Measurements from ENCODE around the gene ZFHX3. TPM values are rescaled to one million over a fixed set of nuclear protein-coding genes. Genes with fewer than 3 reads are reported as not detected.

ZFHX3 gene
- polyA plus RNA-seq, 1 experiment = 2.2 TPM

- Histone ChIP-seq H3K4me3 (ENCODE audit: low read depth, low read length) (no peak overlapping the region), H3K36me3 (ENCODE audit: control insufficient read depth, insufficient read depth, low read length) (no peaks in the 10 kb centered on the region), H3K27me3 (ENCODE audit: control insufficient read depth, insufficient read depth, low read length) (no peaks in the 10 kb centered on the region)
- CTCF ChIA-PET = no interaction called here
- no peak for TF ChIP-seq CTCF (IDR thresholded peaks at IDR 0.05; ENCODE audit: insufficient read depth, low read depth, low read length)
- no peak for DNase-seq (ENCODE audit: low read depth)
- POLR2A ChIA-PET = no interaction called here
Measured at GRCh38 chr16:73066927-73067670, 19.2 kb upstream of the ZFHX3 start.

GRCh38 chr16:73066331-73066926, 18.5 kb upstream of the ZFHX3 start:
- TF ChIP-seq CTCF (IDR thresholded peaks at IDR 0.05; ENCODE audit: insufficient read depth, low read depth, low read length) = no peak
- ChIA-PET POLR2A (no interaction called here), CTCF (no interaction called here)
- Histone ChIP-seq H3K27me3 (ENCODE audit: control insufficient read depth, insufficient read depth, low read length) (no peaks in the 10 kb centered on the region), H3K4me3 (ENCODE audit: low read depth, low read length) (no peak overlapping the region), H3K36me3 (ENCODE audit: control insufficient read depth, insufficient read depth, low read length) (no peaks in the 10 kb centered on the region)
- DNase-seq (ENCODE audit: low read depth) = no peak

- no peak for DNase-seq (ENCODE audit: low read depth)
- ChIA-PET POLR2A (no interaction called here), CTCF (no interaction called here)
- no peaks in the 10 kb centered on the region for H3K27me3 ChIP-seq (ENCODE audit: control insufficient read depth, insufficient read depth, low read length)
- H3K4me3 ChIP-seq (ENCODE audit: low read depth, low read length) = no peak overlapping the region
- TF ChIP-seq CTCF (IDR thresholded peaks at IDR 0.05; ENCODE audit: insufficient read depth, low read depth, low read length) = no peak
- no peaks in the 10 kb centered on the region for H3K36me3 ChIP-seq (ENCODE audit: control insufficient read depth, insufficient read depth, low read length)
Measured at GRCh38 chr16:73065632-73066330, 17.9 kb upstream of the ZFHX3 start.

- no peaks in the 10 kb centered on the region for H3K27me3 ChIP-seq (ENCODE audit: control insufficient read depth, insufficient read depth, low read length)
- ChIA-PET CTCF (interaction anchor here (1.9 kb wide), 1 partner anchor 233 kb away, joined by 4 read pairs; no protein-coding TSS in a partner anchor), POLR2A (no interaction called here)
- H3K36me3 ChIP-seq (ENCODE audit: control insufficient read depth, insufficient read depth, low read length) = no peaks in the 10 kb centered on the region
- no peak for TF ChIP-seq CTCF (IDR thresholded peaks at IDR 0.05; ENCODE audit: insufficient read depth, low read depth, low read length)
- no peak for DNase-seq (ENCODE audit: low read depth)
- no peak overlapping the region for H3K4me3 ChIP-seq (ENCODE audit: low read depth, low read length)
Measured at GRCh38 chr16:73064994-73065545, 17.1 kb upstream of the ZFHX3 start.
